ENCODE measurements around the gene DLGAP3.

- no peak for TF ChIP-seq CTCF (IDR thresholded peaks at IDR 0.05)
- TF ChIP-seq POLR2A (IDR thresholded peaks at IDR 0.05) = no peak
Measured at GRCh38 chr1:34884961-34885360, 44.5 kb downstream of the DLGAP3 start.
